Breast epithelium (tissue), 4 donors: ENCODE results near the gene ZMIZ1. TPM values are rescaled to one million over a fixed set of nuclear protein-coding genes. Genes with fewer than 3 reads are reported as not detected.
A peak's percentile ranks its signal among the peaks of the same experiment; 100 is the strongest.

Experiments used
- DNase-seq, 2 donors: peaks; one replicate each; pipeline ENCODE4 v3.0.0-alpha.2; 2019; ENCODE audit warnings: low spot score in 2 of 2
- H3K27ac ChIP-seq, 2 donors: fragments of 200-600 bp; sonication (generic) in 1 of 2; one replicate each; pipeline ENCODE4 v1.5.1; 2016 to 2019; ENCODE audit warnings: mild to moderate bottlenecking in 1 of 2
- H3K27me3 ChIP-seq, 2 donors: fragments of 200-600 bp; sonication (generic) in 1 of 2; one replicate each; pipeline versions ENCODE4 v1.5.1 to v1.6.0; 2017 to 2019; ENCODE audit warnings: control low read depth in 1 of 2, mild to moderate bottlenecking in 1 of 2
- H3K36me3 ChIP-seq: fragments of 200-600 bp; one replicate; pipeline ENCODE4 v1.5.1; 2019
- H3K4me1 ChIP-seq, 2 donors: fragments of 200-600 bp; sonication (generic); one replicate each; pipeline ENCODE4 v1.5.1; 2016 to 2019; ENCODE audit warnings: control low read depth in 1 of 2
- H3K4me3 ChIP-seq, 3 donors: fragments of 200-600 bp; sonication (generic); 1 replicate in 2 of 3; 2 replicates in 1 of 3; pipeline ENCODE4 v1.5.1; 2016 to 2019; ENCODE audit warnings: mild to moderate bottlenecking in 3 of 3, moderate library complexity in 2 of 3
- H3K9me3 ChIP-seq, 2 donors: fragments of 200-600 bp; sonication (generic) in 1 of 2; one replicate each; pipeline ENCODE4 v1.5.1; 2016 to 2019; ENCODE audit warnings: control low read depth in 1 of 2
- POLR2A ChIP-seq: fragments of 450-650 bp; IDR thresholded peaks from one replicate; pipeline ENCODE4 v1.6.1; 2016; ENCODE audit warnings: antibody characterized with exemption, mild to moderate bottlenecking, moderate library complexity
- POLR2AphosphoS5 ChIP-seq, 3 donors: sonication (generic); formaldehyde crosslinking; IDR thresholded peaks; one replicate each; pipeline ENCODE4 v1.6.1; 2017; ENCODE audit warnings: antibody characterized with exemption in 3 of 3
- intact Hi-C: fragments of 100-400 bp; cut with DNase I; formaldehyde crosslinking; loops from one replicate; pipeline ENCODE4 v1.15.1; 2023; ENCODE audit warnings: low total_unique reads
- total RNA-seq, 3 donors: library from RNA; depleted of rRNA; stranded (reverse); fragments of >200 nt; gene quantifications; one replicate each; pipeline ENCODE4 v1.1.0, GENCODE V29; 2016
- TF ChIP-seq, protein P1 (sequence below), 3 donors: fragments of 450-650 bp; IDR thresholded peaks; one replicate each; pipeline ENCODE4 v1.5.1; 2016 to 2017; ENCODE audit warnings: antibody characterized with exemption in 3 of 3, mild to moderate bottlenecking in 3 of 3, moderate library complexity in 3 of 3

ZMIZ1 gene
- total RNA-seq, 3 donors from 2014 or later = 34.4 to 63.7 (median 39.8) TPM

DNA sequence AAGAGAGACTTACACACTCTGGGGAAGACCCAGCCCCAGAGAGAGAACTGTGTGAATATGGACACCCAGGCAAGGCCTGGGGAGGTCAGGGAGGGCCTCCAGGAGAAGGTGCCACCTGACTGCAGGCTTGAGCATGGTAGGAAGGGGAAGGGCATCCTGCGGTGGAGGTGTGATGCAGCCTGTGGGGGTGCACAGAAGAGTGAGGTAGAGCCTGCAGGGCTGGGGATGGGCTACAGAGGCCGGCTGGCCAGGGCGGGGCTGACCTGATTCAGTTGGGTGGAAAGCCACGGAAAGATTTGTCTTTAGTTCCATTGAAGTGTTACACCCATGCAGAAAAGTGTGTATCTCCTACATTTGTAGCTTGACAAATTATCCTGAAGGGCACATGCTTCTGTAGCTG, 47.6 kb downstream of the ZMIZ1 start:
- intact Hi-C loops = no loop called here
- Histone ChIP-seq H3K4me3 (no peak overlapping the region), H3K36me3 (no peaks in the 10 kb centered on the region), H3K4me1 (peaks cover 13 to 25% of the 10 kb centered on the region in 2 donors), H3K27me3 (no peaks in the 10 kb centered on the region), H3K27ac (peak overlapping the region; percentile 3 to 46), H3K9me3 (no peaks in the 10 kb centered on the region)
- no peak for TF ChIP-seq POLR2AphosphoS5 (IDR thresholded peaks at IDR 0.05)
- TF ChIP-seq, protein P1, sequence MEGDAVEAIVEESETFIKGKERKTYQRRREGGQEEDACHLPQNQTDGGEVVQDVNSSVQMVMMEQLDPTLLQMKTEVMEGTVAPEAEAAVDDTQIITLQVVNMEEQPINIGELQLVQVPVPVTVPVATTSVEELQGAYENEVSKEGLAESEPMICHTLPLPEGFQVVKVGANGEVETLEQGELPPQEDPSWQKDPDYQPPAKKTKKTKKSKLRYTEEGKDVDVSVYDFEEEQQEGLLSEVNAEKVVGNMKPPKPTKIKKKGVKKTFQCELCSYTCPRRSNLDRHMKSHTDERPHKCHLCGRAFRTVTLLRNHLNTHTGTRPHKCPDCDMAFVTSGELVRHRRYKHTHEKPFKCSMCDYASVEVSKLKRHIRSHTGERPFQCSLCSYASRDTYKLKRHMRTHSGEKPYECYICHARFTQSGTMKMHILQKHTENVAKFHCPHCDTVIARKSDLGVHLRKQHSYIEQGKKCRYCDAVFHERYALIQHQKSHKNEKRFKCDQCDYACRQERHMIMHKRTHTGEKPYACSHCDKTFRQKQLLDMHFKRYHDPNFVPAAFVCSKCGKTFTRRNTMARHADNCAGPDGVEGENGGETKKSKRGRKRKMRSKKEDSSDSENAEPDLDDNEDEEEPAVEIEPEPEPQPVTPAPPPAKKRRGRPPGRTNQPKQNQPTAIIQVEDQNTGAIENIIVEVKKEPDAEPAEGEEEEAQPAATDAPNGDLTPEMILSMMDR (IDR thresholded peaks at IDR 0.05) = no peak
- TF ChIP-seq POLR2A = no peak
- no peak for DNase-seq

DNA sequence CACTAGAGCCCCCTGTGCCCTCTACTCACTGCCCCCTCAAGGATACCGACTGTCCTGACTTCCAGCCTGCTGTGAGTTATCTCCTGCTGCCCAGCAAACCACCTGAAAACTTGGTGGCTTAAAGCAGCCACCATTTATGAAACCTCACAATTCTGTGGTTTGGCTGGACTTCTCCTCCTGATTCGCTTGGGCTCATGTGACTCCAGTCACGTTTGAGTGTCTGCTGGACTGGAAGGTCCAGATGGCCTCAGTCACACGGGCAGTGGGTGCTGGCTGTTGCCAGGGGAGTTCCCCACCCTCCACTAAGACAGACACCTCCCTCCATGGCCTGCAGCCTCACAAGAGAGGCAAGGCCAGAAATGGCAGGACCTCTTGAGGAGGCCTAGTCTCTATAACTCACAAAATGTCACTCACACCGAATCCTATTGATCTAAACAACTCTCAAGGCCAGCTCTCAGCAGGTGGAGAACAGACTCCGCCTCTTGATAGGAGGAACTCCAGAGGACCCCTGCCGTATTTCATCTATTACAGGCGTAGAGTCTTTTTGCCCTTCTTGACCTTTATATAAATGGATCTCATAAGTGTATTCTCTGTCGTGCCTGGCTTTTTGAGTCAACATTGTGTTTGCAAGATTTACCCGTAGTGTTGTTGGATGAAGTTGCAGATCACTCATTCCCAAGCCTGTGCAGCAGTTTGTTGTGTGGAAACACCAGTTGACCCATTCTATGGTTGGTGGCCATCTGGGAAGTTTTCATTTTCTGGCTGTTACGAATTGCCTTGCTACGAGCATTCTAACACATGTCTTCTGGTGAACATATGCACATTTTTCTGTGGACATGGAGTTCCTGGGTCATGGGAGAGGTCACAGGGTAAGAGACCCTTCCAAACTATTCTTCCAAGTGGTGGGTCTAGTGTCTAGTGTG, 48.3 kb downstream of the ZMIZ1 start:
- no peaks in the 10 kb centered on the region for H3K36me3 ChIP-seq
- H3K4me3 ChIP-seq = no peak overlapping the region
- peak overlapping the region; percentile 3 to 46 for H3K27ac ChIP-seq
- TF ChIP-seq, protein P1 (IDR thresholded peaks at IDR 0.05) = no peak
- TF ChIP-seq POLR2AphosphoS5 (IDR thresholded peaks at IDR 0.05) = peak in 2 of 3 donors; percentile 37 to 60
- H3K9me3 ChIP-seq = no peaks in the 10 kb centered on the region
- intact Hi-C loops = no loop called here
- H3K27me3 ChIP-seq = no peaks in the 10 kb centered on the region
- peak in 1 of 2 donors; percentile 39 for DNase-seq
- peaks cover 13 to 19% of the 10 kb centered on the region in 2 donors for H3K4me1 ChIP-seq

DNA sequence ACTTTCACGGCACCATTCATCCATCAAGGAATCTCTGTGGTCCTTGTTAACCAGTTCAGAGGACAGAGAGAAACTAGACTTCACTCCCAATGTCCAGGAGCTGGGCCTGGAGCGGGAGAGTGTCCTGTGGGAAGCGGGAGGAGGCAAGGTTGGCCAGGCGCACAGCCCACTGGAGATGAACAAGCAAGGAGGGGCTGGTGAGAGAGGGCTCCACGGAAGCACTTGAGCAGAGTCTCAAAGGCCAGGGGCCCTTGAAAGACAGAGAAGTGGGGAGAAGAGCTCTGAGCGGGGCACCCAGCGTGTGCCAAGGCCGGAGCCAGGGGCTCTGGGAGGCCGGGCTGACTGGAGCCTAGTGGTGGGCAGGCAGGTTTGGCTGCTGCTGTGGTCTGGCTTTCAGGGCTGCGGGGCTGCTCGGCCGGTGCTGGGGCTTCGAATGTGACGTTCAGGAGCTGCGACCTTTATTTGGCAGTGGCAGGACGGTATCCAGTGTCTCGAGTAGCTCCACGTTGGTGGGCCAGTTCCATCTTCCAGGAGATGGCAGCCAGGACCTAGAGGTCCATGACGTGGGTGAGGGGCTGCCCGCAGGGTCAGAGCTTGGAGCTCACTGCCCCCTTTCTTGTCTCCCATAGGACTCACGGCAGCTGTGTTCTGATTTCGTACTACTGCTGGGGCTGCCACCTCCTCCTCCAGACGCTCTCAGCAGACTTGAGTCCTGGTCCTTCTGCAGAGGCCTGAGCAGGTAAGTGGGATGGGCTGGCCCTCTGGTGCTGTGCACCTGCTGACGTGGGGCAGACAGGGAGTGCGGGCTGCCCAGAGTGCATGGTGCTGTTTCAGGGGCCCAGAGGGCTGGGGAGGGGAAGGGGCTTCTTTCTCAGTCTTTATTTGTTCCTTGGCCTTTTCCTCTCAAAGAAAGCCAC, 49.8 kb downstream of the ZMIZ1 start:
- no peaks in the 10 kb centered on the region for H3K36me3 ChIP-seq
- DNase-seq = no peak
- H3K27me3 ChIP-seq = no peaks in the 10 kb centered on the region
- intact Hi-C loops = no loop called here
- no peak overlapping the region for H3K4me3 ChIP-seq
- H3K9me3 ChIP-seq = no peaks in the 10 kb centered on the region
- TF ChIP-seq POLR2A = no peak
- TF ChIP-seq POLR2AphosphoS5 (IDR thresholded peaks at IDR 0.05) = no peak
- TF ChIP-seq, protein P1 (IDR thresholded peaks at IDR 0.05) = no peak
- peaks cover 4 to 6% of the 10 kb centered on the region in 2 donors for H3K4me1 ChIP-seq
- no peak overlapping the region for H3K27ac ChIP-seq

DNA sequence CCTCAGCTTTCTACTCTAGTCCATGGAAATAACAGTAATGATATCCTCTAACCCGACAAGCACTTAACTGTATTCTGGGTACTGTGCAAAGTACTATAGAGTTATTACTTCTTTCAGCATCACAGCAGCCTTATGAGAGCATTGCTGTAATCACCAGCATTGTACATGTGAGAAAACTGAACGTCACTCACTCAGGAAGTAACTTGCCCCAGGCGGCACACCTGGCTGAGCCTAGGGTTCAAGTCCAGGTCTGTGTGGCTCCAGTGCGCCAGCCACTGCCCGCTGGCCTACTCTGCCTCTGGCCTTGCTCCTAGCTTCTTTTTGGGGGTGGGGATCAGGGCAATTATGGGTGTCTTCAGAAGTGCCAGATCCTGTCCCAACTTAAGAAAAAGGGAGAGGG, 50.5 kb downstream of the ZMIZ1 start:
- no peak overlapping the region for H3K27ac ChIP-seq
- no peaks in the 10 kb centered on the region for H3K27me3 ChIP-seq
- H3K36me3 ChIP-seq = no peaks in the 10 kb centered on the region
- H3K9me3 ChIP-seq = no peaks in the 10 kb centered on the region
- peaks cover 0 to 6% of the 10 kb centered on the region in 2 donors for H3K4me1 ChIP-seq
- TF ChIP-seq, protein P1 (IDR thresholded peaks at IDR 0.05) = no peak
- TF ChIP-seq POLR2AphosphoS5 (IDR thresholded peaks at IDR 0.05) (no peak), POLR2A (no peak)
- no peak for DNase-seq
- no peak overlapping the region for H3K4me3 ChIP-seq
- intact Hi-C loops = no loop called here
